IMR-90 (cell line): ENCODE results near the gene FAM47E. TPM values are rescaled to one million over a fixed set of nuclear protein-coding genes. Genes with fewer than 3 reads are reported as not detected.
A peak's percentile ranks its signal among the peaks of the same experiment; 100 is the strongest.

Experiments
- ATAC-seq: fragments of 200-7000 bp; cut with Tn5 transposase; 2 replicates; pipeline ENCODE4 v1.9.1; 2020; ENCODE audit warnings: low read depth, mild to moderate bottlenecking, moderate library complexity
- BruUV-seq: library from RNA; stranded (reverse); fragments of 400-500 nt; replicated peaks from 2 replicates; lab custom pipeline; 2021; lab: Mats Ljungman, UMichigan
- CTCF ChIA-PET: fragments of 300-600 bp; formaldehyde crosslinking; extraction: SDS; loops from one replicate; lab custom pipeline; 2021; ENCODE audit warnings: antibody characterized with exemption; lab: Yijun Ruan, JAX
- POLR2A ChIA-PET: fragments of 300-600 bp; sonication (Branson Sonifier 250); formaldehyde crosslinking; loops from one replicate; lab custom pipeline; 2022; ENCODE audit warnings: antibody characterized with exemption; ENCODE audit not compliant: unreplicated experiment; lab: Charles Lee
- DNase-seq: peaks from one replicate; pipeline ENCODE4 v3.0.0; 2013
- H2AFZ ChIP-seq: replicated peaks from 2 replicates; pipeline ENCODE3; 2013; ENCODE audit warnings: low read length, mild to moderate bottlenecking; ENCODE audit not compliant: poor library complexity
- H2AK5ac ChIP-seq: 2 replicates; pipeline ENCODE4 v1.6.1; 2013; ENCODE audit warnings: low read depth, low read length, inconsistent platforms
- H2AK9ac ChIP-seq: replicated peaks from 2 replicates; pipeline ENCODE3; 2013; ENCODE audit warnings: mild to moderate bottlenecking, low read depth, low read length, moderate library complexity; ENCODE audit not compliant: poor library complexity
- H2BK120ac ChIP-seq: 2 replicates; pipeline ENCODE4 v1.6.1; 2013; ENCODE audit warnings: low read depth, low read length, inconsistent platforms
- H2BK15ac ChIP-seq: 3 replicates; pipeline ENCODE4 v1.6.1; 2013; ENCODE audit warnings: low read depth, low read length, inconsistent platforms
- H2BK20ac ChIP-seq: 2 replicates; pipeline ENCODE4 v1.6.1; 2013; ENCODE audit warnings: low read depth, mild to moderate bottlenecking, inconsistent platforms, low read length, moderate library complexity
- H2BK5ac ChIP-seq: 2 replicates; pipeline ENCODE4 v1.6.1; 2013; ENCODE audit warnings: mild to moderate bottlenecking, low read depth, low read length, inconsistent platforms; ENCODE audit not compliant: poor library complexity, severe bottlenecking
- H3K14ac ChIP-seq: replicated peaks from 2 replicates; pipeline ENCODE4 v1.6.1; 2013; ENCODE audit warnings: low read depth, low read length, inconsistent platforms
- H3K18ac ChIP-seq: 2 replicates; pipeline ENCODE4 v1.6.1; 2013; ENCODE audit warnings: low read depth, low read length, control low read depth
- H3K23ac ChIP-seq: 2 replicates; pipeline ENCODE4 v1.6.1; 2013; ENCODE audit warnings: low read depth, low read length, inconsistent platforms
- H3K27ac ChIP-seq: 2 replicates; pipeline ENCODE4 v1.5.1; 2013; ENCODE audit warnings: mild to moderate bottlenecking, control low read depth, low read length; ENCODE audit not compliant: insufficient read depth
- H3K27me3 ChIP-seq: 2 replicates; pipeline ENCODE4 v1.6.1; 2013; ENCODE audit warnings: low read length; ENCODE audit not compliant: control insufficient read depth, insufficient read depth
- H3K36me3 ChIP-seq: 2 replicates; pipeline ENCODE4 v1.6.1; 2013; ENCODE audit warnings: low read length, mixed read lengths; ENCODE audit not compliant: control insufficient read depth, insufficient read depth
- H3K4ac ChIP-seq: 2 replicates; pipeline ENCODE4 v1.6.1; 2013; ENCODE audit warnings: low read depth, low read length, inconsistent platforms
- H3K4me1 ChIP-seq: 2 replicates; pipeline ENCODE4 v1.6.1; 2013; ENCODE audit warnings: low read length, mixed read lengths; ENCODE audit not compliant: control insufficient read depth, insufficient read depth
- H3K4me2 ChIP-seq: 2 replicates; pipeline ENCODE4 v1.6.1; 2013; ENCODE audit warnings: low read depth, mild to moderate bottlenecking, control low read depth, low read length, moderate library complexity
- H3K4me3 ChIP-seq: 2 replicates; pipeline ENCODE4 v1.5.1; 2013; ENCODE audit warnings: low read depth, mild to moderate bottlenecking, control low read depth, low read length, moderate library complexity; ENCODE audit not compliant: insufficient read depth
- H3K56ac ChIP-seq: 2 replicates; pipeline ENCODE4 v1.6.1; 2013; ENCODE audit warnings: low read length, inconsistent platforms; ENCODE audit not compliant: insufficient read depth; ENCODE audit errors: extremely low read depth
- H3K79me1 ChIP-seq, 2 experiments: 2 replicates each; pipeline ENCODE4 v1.6.1; 2013; ENCODE audit warnings: low read length in 2 of 2, inconsistent platforms in 1 of 2, low read depth in 1 of 2
- H3K9ac ChIP-seq: 2 replicates; pipeline ENCODE4 v1.6.1; 2013; ENCODE audit warnings: low read depth, low read length, control low read depth
- H3K9me1 ChIP-seq: 2 replicates; pipeline ENCODE4 v1.6.1; 2013; ENCODE audit warnings: low read length, inconsistent platforms; ENCODE audit not compliant: insufficient read depth
- H3K9me3 ChIP-seq: 2 replicates; pipeline ENCODE4 v1.6.1; 2013; ENCODE audit warnings: low read length; ENCODE audit not compliant: control insufficient read depth, insufficient read depth
- H4K20me1 ChIP-seq: 2 replicates; pipeline ENCODE4 v1.6.1; 2013; ENCODE audit warnings: low read length, inconsistent platforms; ENCODE audit not compliant: insufficient read depth
- H4K5ac ChIP-seq: 2 replicates; pipeline ENCODE4 v1.6.1; 2013; ENCODE audit warnings: mild to moderate bottlenecking, low read depth, low read length, control low read depth
- H4K8ac ChIP-seq, 2 experiments: 2 replicates each; pipeline ENCODE4 v1.6.1; 2013; ENCODE audit warnings: low read depth in 2 of 2, low read length in 2 of 2, control low read depth in 1 of 2, inconsistent platforms in 1 of 2
- H4K91ac ChIP-seq: 2 replicates; pipeline ENCODE4 v1.6.1; 2013; ENCODE audit warnings: low read depth, low read length, inconsistent platforms; ENCODE audit not compliant: insufficient read depth
- CEBPB ChIP-seq: IDR thresholded peaks from 2 replicates; pipeline ENCODE4 v1.6.1; 2012; ENCODE audit warnings: low read depth, low read length, improper control_type of control experiment
- MAZ ChIP-seq: IDR thresholded peaks from 2 replicates; pipeline ENCODE4 v1.6.1; 2012; ENCODE audit warnings: low read depth, mild to moderate bottlenecking, low read length, improper control_type of control experiment, moderate library complexity, borderline replicate concordance
- MXI1 ChIP-seq: IDR thresholded peaks from 2 replicates; pipeline ENCODE4 v1.6.1; 2012; ENCODE audit warnings: low read depth, mild to moderate bottlenecking, low read length, moderate library complexity, borderline replicate concordance
- NFE2L2 ChIP-seq: fragments of 150-350 bp; IDR thresholded peaks from 2 replicates; pipeline ENCODE4 v1.6.1; 2016; ENCODE audit warnings: low read depth, mild to moderate bottlenecking, low read length
- RCOR1 ChIP-seq: IDR thresholded peaks from 2 replicates; pipeline ENCODE4 v1.6.1; 2012; ENCODE audit warnings: mild to moderate bottlenecking, low read length, improper control_type of control experiment; ENCODE audit not compliant: insufficient replicate concordance
- SMC3 ChIP-seq: fragments of 150-350 bp; IDR thresholded peaks from 2 replicates; pipeline ENCODE4 v1.6.1; 2016; ENCODE audit warnings: low read depth, mild to moderate bottlenecking, antibody characterized with exemption, low read length, moderate library complexity
- WGBS, 2 experiments: methylation state at CpG; one replicate each; pipeline versions ENCODE4 v1.1.5 to v1.1.7; 2013; ENCODE audit warnings: missing lambda C conversion rate in 2 of 2; ENCODE audit not compliant: insufficient read length in 1 of 2; ENCODE audit errors: extremely low coverage in 2 of 2; 5-methylcytosine and 5-hydroxymethylcytosine counted together
- dilution Hi-C: fragments of 300-500 bp; cut with HindIII; formaldehyde crosslinking; loops from one replicate; pipeline ENCODE4 v1.14.3; 2018; ENCODE audit warnings: low sequenced_read_pairs; ENCODE audit not compliant: unreplicated experiment
- in situ Hi-C: fragments of 300-500 bp; cut with MboI; formaldehyde crosslinking; loops from 3 replicates; pipeline ENCODE4 v1.14.3; 2019; ENCODE audit warnings: low sequenced_read_pairs, inconsistent platforms, mixed read lengths
- intact Hi-C: fragments of 100-400 bp; cut with micrococcal nuclease; formaldehyde crosslinking; loops from 2 replicates; pipeline ENCODE4 v1.10.0; 2022
- polyA plus RNA-seq, 3 experiments: library from polyadenylated mRNA; depleted of rRNA; stranded (reverse); fragments of >200 nt; gene quantifications; 2 replicates each; pipeline ENCODE4 v1.2.3, GENCODE V29; 2012; ENCODE audit warnings: low replicate concordance in 1 of 3
- total RNA-seq: library from RNA; depleted of rRNA; stranded (reverse); fragments of >200 nt; gene quantifications from 2 replicates; pipeline ENCODE4 v1.2.3, GENCODE V29; 2012

The FAM47E gene
- total and polyA plus RNA-seq, 2 of the 4 experiments (the other 2 are of a cell fraction) = 0.05 TPM; not detected in 1

DNA sequence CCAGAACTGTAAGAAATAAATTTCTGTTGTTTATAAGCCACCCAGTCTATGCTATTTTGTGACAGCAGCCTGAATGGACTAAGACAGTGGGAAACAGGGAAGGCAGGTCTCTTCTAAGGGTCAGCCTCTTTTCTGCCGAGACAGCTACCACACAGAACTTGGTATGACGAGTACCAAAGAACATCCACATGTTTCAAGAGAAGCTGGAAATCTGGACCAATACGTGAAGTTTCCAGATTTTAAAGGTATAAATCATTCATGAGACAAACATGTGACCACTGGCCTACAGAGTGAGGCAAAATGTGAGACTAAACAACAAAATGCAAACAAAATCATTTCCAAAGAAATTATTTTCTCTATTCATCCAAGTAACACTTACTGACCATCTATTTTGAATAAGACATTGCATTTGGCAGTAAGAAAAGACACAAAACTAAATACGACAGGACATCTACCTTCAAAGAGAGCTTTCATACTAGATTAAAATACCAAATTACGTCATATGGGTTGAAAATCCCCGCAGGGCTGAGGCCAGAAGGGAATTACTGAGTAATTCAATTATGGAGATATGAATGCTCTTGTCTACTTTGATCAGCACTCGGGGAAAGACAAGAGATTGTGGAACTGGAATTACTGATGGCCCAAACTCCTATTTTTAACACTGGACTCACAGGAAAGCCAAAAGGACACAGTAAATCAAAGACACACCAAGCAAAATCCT, 45.1 kb upstream of the FAM47E start:
- Histone ChIP-seq H4K20me1 (peaks cover 17% of the 10 kb centered on the region; the same call in 1 of the 2 replicates), H4K91ac (no peak overlapping the region), H2AK5ac (peak overlapping the region; percentile 6; the same call in 1 of the 2 replicates), H3K79me1 (peaks cover 13 to 61% of the 10 kb centered on the region in 2 experiments), H4K5ac (no peak overlapping the region), H3K9me1 (peaks cover 11% of the 10 kb centered on the region), H2BK20ac (no peak overlapping the region), H3K23ac (peak overlapping the region; percentile 71; the same call in 1 of the 2 replicates), H3K56ac (no peak overlapping the region), H3K4me1 (peaks cover 15% of the 10 kb centered on the region), H2BK120ac (no peak overlapping the region), H3K18ac (peak overlapping the region; percentile 36; the same call in 1 of the 2 replicates), H4K8ac (peak overlapping the region in 1 of 2 experiments; percentile 39; a peak in 1 of 4 replicates), H3K14ac (no peak overlapping the region; the same call in 1 of the 2 replicates), H3K36me3 (peaks cover 1% of the 10 kb centered on the region; the same call in 1 of the 2 replicates), H3K4me2 (peak overlapping the region; percentile 50), H3K9ac (0 out of 2 replicates have a peak overlapping the region, but pooled peaks have one; percentile 16), H3K9me3 (no peaks in the 10 kb centered on the region), H2BK15ac (no peak overlapping the region), H3K4ac (peak overlapping the region; percentile 19; the same call in 1 of the 2 replicates), H2AK9ac (no peak overlapping the region), H3K27me3 (no peaks in the 10 kb centered on the region), H2AFZ (no peak overlapping the region), H2BK5ac (peak overlapping the region; percentile 65), H3K4me3 (no peak overlapping the region), H3K27ac (peak overlapping the region; percentile 4; the same call in 1 of the 2 replicates)
- in situ Hi-C loops = loop anchor here (5.0 kb wide), 1 partner anchor 961 kb away; no protein-coding TSS in a partner anchor
- dilution Hi-C loops = no loop called here
- 36% methylated on average over 3 of the region's 7 CpGs; no CpG with 5 or more reads in 1 of the 2 experiments for WGBS, 2 experiments
- DNase-seq (peak; percentile 58), ATAC-seq (no peak)
- ChIA-PET CTCF (interaction anchor here (1.0 kb wide), 1 partner anchor 27 kb away, joined by 5 read pairs; no protein-coding TSS in a partner anchor), POLR2A (no interaction called here)
- intact Hi-C loops = no loop called here
- TF ChIP-seq CEBPB = 0 out of 2 replicates have a peak, but pooled peaks have one; percentile 10
- TF ChIP-seq RCOR1 = no peak
- TF ChIP-seq MAZ = no peak
- no peak for TF ChIP-seq NFE2L2
- no peak for TF ChIP-seq MXI1
- TF ChIP-seq SMC3 = no peak
- no TSS peak for BruUV-seq
